Measurements from ENCODE around the gene KIF26B. TPM values are rescaled to one million over a fixed set of nuclear protein-coding genes. Genes with fewer than 3 reads are reported as not detected.

Gene KIF26B
- polyA plus RNA-seq, 2 of the 4 experiments (the other 2 are of a cell fraction) = 0.01 to 0.04 TPM

DNA sequence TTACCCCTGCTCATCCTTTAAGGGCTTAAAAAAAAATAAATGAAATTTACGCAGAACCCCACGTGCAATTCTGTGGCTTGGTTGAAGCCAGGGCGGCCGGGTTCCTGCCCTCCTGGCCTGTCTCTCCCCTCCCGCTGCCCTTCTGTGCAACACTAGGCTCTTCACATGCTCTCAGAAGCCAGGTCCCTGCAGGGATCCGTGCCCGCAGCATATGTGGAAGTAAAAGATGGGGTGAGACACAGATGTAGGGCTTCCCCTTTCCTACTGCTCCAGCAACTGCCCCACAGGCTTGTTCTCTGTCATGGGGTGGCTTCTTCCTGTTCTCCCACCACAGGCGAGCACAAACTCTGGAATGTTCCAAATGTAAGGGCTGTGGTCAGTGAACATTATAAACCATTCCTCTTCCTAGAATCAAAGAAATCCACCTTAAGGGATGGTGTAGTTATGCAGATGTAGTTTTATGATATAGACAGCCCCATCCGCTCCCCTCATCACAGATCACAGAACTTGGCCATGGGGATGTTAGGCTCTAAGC lies 535.4 kb downstream of the KIF26B start:
- no peak overlapping the region for H3K4me3 ChIP-seq
- DNase-seq (ENCODE audit: low read depth in 1 of 2, low spot score in 1 of 2) (no peak), FAIRE-seq (no peak), ATAC-seq (no peak)
- POLR2A ChIA-PET = no interaction called here
- WGBS (ENCODE audit: missing lambda C conversion rate) = 66% methylated on average over 9 of the region's 9 CpGs
- H3K4me2 ChIP-seq = no peak overlapping the region
- H3K9me3 ChIP-seq = no peaks in the 10 kb centered on the region
- no peak overlapping the region for H3K27ac ChIP-seq
- CTCF ChIA-PET = no interaction called here
- H3K4me1 ChIP-seq = no peaks in the 10 kb centered on the region
- TF ChIP-seq HOXA7 (CRISPR knock-in tag; IDR thresholded peaks at IDR 0.05) (no peak), EHF (CRISPR knock-in tag; IDR thresholded peaks at IDR 0.05) (no peak), HEYL (CRISPR knock-in tag; IDR thresholded peaks at IDR 0.05) (no peak), JUN (IDR thresholded peaks at IDR 0.05) (no peak), RFX5 (IDR thresholded peaks at IDR 0.05) (no peak), FOSB (CRISPR knock-in tag; IDR thresholded peaks at IDR 0.05) (no peak), SMC3 (IDR thresholded peaks at IDR 0.05) (no peak), FOSL2 (IDR thresholded peaks at IDR 0.05) (no peak), FOSL2 (CRISPR knock-in tag; IDR thresholded peaks at IDR 0.05) (no peak), CHD4 (IDR thresholded peaks at IDR 0.05; ENCODE audit: borderline replicate concordance) (no peak), KDM5A (IDR thresholded peaks at IDR 0.05) (no peak), HOXB5 (CRISPR knock-in tag; IDR thresholded peaks at IDR 0.05) (no peak), RAD21 (conservative IDR thresholded peaks at IDR 0.05 in 1 of 2, IDR thresholded peaks at IDR 0.05 in 1 of 2) (no peak), CEBPB (IDR thresholded peaks at IDR 0.05) (no peak), NPAS2 (CRISPR knock-in tag; IDR thresholded peaks at IDR 0.05; ENCODE audit: borderline replicate concordance) (no peak), JUNB (IDR thresholded peaks at IDR 0.05) (no peak), NFE2L2 (conservative IDR thresholded peaks at IDR 0.05; ENCODE audit: low read length) (no peak)
- TF ChIP-seq, protein P1, sequence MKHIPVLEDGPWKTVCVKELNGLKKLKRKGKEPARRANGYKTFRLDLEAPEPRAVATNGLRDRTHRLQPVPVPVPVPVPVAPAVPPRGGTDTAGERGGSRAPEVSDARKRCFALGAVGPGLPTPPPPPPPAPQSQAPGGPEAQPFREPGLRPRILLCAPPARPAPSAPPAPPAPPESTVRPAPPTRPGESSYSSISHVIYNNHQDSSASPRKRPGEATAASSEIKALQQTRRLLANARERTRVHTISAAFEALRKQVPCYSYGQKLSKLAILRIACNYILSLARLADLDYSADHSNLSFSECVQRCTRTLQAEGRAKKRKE (CRISPR knock-in tag; IDR thresholded peaks at IDR 0.05; ENCODE audit: low read depth) = no peak
- TF ChIP-seq, protein P2, sequence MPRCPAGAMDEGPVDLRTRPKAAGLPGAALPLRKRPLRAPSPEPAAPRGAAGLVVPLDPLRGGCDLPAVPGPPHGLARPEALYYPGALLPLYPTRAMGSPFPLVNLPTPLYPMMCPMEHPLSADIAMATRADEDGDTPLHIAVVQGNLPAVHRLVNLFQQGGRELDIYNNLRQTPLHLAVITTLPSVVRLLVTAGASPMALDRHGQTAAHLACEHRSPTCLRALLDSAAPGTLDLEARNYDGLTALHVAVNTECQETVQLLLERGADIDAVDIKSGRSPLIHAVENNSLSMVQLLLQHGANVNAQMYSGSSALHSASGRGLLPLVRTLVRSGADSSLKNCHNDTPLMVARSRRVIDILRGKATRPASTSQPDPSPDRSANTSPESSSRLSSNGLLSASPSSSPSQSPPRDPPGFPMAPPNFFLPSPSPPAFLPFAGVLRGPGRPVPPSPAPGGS (IDR thresholded peaks at IDR 0.05) = no peak
- TF ChIP-seq, protein P3, sequence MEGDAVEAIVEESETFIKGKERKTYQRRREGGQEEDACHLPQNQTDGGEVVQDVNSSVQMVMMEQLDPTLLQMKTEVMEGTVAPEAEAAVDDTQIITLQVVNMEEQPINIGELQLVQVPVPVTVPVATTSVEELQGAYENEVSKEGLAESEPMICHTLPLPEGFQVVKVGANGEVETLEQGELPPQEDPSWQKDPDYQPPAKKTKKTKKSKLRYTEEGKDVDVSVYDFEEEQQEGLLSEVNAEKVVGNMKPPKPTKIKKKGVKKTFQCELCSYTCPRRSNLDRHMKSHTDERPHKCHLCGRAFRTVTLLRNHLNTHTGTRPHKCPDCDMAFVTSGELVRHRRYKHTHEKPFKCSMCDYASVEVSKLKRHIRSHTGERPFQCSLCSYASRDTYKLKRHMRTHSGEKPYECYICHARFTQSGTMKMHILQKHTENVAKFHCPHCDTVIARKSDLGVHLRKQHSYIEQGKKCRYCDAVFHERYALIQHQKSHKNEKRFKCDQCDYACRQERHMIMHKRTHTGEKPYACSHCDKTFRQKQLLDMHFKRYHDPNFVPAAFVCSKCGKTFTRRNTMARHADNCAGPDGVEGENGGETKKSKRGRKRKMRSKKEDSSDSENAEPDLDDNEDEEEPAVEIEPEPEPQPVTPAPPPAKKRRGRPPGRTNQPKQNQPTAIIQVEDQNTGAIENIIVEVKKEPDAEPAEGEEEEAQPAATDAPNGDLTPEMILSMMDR (IDR thresholded peaks at IDR 0.05) = no peak

DNA sequence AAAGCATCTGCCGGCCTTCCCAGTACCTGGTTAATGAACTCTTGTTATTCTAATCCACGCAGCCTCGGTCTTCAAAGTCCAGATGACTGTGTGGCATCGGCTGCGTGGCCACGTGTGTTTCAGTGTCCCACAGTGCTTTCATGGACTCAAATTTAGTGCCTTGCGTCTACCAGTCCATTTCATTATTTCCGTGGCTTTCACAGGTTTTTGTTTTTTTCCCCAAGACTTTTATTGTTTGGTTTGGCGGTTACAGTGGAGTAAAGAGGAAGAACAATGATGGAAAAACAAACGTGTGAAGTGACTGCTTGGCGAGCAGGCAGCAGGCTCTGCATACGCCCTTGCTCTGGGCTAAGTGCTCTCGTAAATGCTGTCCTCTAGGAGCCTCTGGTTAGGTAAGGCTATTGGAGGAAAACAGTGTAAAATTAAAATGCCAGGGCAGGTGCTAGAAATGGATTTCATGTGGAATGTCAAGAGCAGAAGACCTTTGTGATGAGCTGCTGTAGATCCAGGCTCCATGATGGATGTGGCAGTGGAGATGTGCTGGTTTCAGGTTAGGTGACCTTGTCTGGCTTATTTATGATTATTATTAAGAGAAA lies 536.3 kb downstream of the KIF26B start:
- DNase-seq (ENCODE audit: low read depth in 1 of 2, low spot score in 1 of 2) = no peak
- no peak for TF ChIP-seq HOXB13 (CRISPR knock-in tag; IDR thresholded peaks at IDR 0.05; ENCODE audit: low read depth)
- TF ChIP-seq SMC3 (IDR thresholded peaks at IDR 0.05) = no peak
- TF ChIP-seq ESRRA (IDR thresholded peaks at IDR 0.05; ENCODE audit: borderline replicate concordance, low read length) = no peak
- no peak for TF ChIP-seq CHD2 (IDR thresholded peaks at IDR 0.05; ENCODE audit: low read length, partially characterized antibody)
- TF ChIP-seq HEYL (CRISPR knock-in tag; IDR thresholded peaks at IDR 0.05) = no peak
- no peak for TF ChIP-seq EHMT2 (IDR thresholded peaks at IDR 0.05; ENCODE audit: low read depth)
- TF ChIP-seq ZNF302 (CRISPR knock-in tag; IDR thresholded peaks at IDR 0.05) = no peak
- no peak for TF ChIP-seq CBX2 (IDR thresholded peaks at IDR 0.05; ENCODE audit: borderline replicate concordance, low read depth)
- TF ChIP-seq ZC3H11A (IDR thresholded peaks at IDR 0.05) = no peak
- no peak for TF ChIP-seq HOXB5 (CRISPR knock-in tag; IDR thresholded peaks at IDR 0.05)
- no peak for TF ChIP-seq FOSL2 (IDR thresholded peaks at IDR 0.05)
- no peak for TF ChIP-seq FOSL2 (CRISPR knock-in tag; IDR thresholded peaks at IDR 0.05)
- TF ChIP-seq, protein P4, sequence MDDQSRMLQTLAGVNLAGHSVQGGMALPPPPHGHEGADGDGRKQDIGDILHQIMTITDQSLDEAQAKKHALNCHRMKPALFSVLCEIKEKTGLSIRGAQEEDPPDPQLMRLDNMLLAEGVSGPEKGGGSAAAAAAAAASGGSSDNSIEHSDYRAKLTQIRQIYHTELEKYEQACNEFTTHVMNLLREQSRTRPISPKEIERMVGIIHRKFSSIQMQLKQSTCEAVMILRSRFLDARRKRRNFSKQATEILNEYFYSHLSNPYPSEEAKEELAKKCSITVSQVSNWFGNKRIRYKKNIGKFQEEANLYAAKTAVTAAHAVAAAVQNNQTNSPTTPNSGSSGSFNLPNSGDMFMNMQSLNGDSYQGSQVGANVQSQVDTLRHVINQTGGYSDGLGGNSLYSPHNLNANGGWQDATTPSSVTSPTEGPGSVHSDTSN (IDR thresholded peaks at IDR 0.05) = no peak
- TF ChIP-seq POLR2AphosphoS2 (conservative IDR thresholded peaks at IDR 0.05; ENCODE audit: low read length) = no peak
- no peak overlapping the region for H3K27ac ChIP-seq
- CTCF ChIA-PET = no interaction called here
- H3K4me2 ChIP-seq = no peak overlapping the region
- FAIRE-seq = no peak
- 41% methylated on average over 13 of the region's 13 CpGs for WGBS (ENCODE audit: missing lambda C conversion rate)
- no peaks in the 10 kb centered on the region for H3K9me3 ChIP-seq
- no peaks in the 10 kb centered on the region for H3K4me1 ChIP-seq
- ATAC-seq = no peak
- H3K4me3 ChIP-seq = no peak overlapping the region
- POLR2A ChIA-PET = no interaction called here

Data from A549 (cell line).